SIG-M5 (cell line): ENCODE measurements around the gene SEC14L5.
"Not testable (repeated sequence)": the region's sequence is repeated elsewhere in the genome, so short reads cannot be mapped to it uniquely, and the experiment has no call there.

Experiments
- DNase-seq: peaks from one replicate; lab custom pipeline; 2025; lab: John Stamatoyannopoulos, UW

SEC14L5 gene

DNA sequence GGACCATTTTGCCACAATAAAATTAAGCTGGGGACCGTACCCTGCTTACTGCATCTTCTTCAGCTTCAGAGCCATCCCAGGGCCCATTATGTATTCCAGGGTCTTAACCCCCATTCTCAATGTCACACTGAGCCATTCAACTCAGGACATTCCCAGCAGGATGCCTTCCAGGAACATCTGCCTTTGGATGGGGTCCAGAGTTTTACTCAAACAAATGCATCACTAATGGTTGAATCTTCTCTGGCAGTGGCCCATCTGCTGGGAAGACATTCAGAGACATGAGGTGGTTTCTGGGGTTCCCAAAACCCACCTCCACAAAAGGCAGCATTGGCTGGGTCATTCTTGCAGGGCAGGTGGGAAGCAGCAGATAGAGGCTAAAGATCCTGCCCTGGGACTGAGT lies 3.4 kb upstream of the SEC14L5 start:
- no peak for DNase-seq

GRCh38 chr16:4957420-4957719 lies 760 bp upstream of the SEC14L5 start:
- no peak for DNase-seq

DNA sequence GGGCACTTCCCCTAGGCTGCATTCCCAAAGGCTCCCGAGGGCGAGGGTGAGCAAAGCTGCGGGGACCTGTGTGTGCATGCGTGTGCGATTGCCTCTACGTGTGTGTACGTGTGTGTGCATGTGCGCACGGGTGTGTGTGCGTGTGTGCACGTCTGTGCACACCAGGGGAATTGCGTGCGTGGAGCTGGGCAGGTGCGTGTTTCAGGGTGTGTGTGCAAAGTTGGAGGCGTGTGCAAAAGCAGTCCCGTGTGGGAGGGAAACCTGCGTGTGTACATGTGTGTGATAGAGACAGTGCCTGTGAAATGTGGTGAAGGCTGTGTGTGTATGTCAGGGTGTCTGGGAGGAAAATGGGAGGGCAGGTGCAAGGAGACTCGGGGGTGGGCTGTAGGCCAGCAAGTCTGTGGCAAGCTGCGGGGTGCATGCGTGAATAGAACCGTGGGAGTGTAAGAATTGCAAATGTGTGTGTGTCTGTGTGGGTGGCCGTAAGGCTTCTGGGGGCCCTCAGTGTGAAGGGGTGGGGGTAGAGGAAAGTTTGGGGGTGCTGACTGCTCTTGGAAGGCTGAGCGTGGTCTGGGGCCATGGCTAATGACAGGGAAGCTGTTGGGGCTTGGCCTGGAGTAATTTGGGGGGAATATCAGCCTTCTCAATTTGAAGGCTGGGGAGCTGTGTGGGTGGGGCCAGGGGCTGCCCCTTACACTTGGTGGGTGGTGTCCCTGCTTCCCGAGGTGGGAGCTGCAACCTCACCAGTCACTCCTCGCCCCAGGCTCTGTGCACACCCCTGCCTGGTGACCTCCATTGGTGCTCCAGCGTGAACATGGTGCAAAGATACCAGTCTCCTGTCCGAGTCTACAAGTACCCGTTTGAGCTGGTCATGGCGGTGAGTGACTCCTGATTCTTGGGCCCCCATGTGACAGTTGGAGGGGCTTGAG lies 644 bp downstream of the SEC14L5 start:
- DNase-seq = no peak

DNA sequence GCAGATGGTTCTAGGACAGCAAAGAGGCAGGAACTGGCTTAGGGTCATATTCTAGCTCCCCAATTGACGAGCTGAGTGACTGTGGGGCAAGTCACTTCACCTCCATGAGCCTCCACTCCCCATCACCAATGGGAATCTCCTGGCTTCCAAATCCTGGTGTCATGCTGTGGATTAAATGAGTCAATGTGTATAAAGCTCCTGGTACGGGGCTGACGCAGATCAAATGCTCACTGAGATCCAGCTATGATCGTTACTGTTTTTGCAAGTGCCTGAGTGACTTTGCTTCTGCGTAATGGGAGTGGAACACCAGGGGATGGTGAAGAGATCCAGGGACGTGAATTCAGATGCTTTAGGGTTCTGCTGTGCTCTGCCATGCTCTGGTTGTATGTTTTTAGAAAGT lies 2.4 kb downstream of the SEC14L5 start:
- DNase-seq = no peak

GRCh38 chr16:4962716-4963115 lies 4.6 kb downstream of the SEC14L5 start:
- DNase-seq = no peak

DNA sequence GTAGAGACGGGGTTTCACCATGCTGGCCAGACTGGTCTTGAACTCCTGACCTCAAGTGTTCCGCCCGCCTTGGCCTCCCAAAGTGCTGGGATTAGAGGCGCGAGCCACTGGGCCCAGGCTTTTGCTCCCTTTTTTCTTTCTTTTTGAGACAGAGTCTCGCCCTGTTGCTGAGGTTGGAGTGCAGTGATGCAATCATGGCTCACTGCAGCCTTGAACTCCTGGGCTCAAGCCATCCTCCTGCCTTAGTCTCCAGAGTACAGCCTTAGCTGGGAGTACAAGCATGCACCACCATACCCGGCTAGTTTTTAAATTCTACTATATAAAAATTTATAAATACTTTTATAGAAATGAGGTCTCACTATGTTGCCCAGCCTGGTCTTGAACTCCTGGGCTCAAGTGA lies 5.4 kb downstream of the SEC14L5 start:
- not testable (repeated sequence) for DNase-seq

- DNase-seq = no peak
Observed at GRCh38 chr16:4966736-4967453, 8.8 kb downstream of the SEC14L5 start.

GRCh38 chr16:4968278-4968677 lies 10.1 kb downstream of the SEC14L5 start:
- not testable (repeated sequence) for DNase-seq

DNA sequence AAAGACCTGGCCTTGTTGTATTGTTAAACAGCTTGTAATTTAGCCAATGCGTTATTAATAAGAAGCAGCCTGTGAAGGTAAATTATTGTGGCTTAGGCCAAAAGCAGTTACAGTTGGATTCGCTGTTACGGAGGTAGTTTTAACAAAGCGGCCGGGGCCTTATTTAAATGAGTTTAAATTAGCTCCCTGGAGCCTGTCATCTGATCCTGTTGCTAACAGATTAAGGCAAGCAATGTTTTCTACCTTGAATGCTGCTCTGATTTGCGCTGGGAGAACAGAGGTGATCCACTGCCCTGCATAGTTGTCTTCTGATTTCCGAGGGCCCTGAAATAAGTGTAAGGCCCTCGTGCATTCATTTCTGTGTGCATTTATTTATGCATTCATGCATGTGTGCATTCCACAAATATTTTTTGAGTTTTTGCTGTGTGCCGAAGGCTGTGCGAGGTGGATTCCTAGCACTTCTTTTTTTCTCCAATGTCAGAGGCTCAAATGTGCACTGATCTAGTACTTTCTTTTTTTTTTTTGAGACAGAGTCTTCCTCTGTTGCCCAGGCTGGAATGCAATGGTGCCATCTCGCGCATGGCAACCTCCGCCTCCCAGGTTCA lies 10.9 kb downstream of the SEC14L5 start:
- no peak for DNase-seq

DNA sequence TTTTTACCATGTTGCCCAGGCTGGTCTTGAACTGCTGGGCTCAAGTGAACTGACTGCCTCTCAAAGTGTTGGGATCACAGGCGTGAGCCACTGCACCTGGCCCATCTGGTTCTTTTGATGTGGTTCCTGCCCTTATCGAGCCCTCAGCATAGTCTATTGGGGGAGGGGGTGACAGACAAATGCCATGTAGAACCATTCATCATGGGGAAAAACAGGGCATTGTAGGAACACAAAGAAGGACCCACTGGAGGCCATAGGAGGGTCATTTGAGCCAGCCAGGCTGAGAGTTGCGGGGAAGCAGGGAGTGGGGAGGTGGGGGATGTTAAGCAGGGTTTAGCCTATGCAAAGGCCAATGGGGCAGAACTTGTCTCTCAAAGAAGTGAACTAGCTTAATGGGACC lies 11.9 kb downstream of the SEC14L5 start:
- no peak for DNase-seq

DNA sequence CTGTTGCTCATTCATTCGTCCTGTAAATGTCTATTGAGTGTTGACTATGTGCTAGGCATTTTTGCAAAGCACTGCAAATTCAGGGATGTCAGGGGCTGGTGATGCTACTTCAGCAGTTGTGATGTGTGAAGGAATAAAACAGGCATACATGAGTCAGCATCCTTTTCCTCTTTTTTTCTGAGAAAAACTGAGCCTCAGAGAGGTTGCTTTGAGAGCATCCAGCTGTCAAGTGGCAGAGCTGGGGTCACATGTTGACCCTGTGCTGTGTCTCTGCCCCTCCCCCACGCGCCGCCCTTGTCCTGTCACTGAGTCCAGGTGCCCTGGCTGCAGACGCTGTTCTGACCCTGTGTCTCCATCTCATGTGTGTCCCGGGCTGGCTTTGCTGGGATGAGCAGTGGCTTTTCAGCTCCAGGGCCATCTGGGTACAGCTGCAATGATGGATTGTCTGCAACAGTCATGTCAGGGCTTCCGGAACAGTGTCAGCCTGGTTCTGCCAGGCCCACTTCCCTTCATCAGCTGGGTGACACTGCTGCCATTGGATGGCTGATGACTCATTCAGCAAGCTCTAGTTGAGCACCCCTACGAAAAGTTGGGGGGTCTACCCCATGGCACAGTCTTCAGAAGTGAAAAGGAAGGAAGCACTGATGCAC lies 14.9 kb downstream of the SEC14L5 start:
- DNase-seq = no peak

- DNase-seq = peak; percentile 60
Observed at GRCh38 chr16:4976079-4976478, 17.9 kb downstream of the SEC14L5 start.

DNA sequence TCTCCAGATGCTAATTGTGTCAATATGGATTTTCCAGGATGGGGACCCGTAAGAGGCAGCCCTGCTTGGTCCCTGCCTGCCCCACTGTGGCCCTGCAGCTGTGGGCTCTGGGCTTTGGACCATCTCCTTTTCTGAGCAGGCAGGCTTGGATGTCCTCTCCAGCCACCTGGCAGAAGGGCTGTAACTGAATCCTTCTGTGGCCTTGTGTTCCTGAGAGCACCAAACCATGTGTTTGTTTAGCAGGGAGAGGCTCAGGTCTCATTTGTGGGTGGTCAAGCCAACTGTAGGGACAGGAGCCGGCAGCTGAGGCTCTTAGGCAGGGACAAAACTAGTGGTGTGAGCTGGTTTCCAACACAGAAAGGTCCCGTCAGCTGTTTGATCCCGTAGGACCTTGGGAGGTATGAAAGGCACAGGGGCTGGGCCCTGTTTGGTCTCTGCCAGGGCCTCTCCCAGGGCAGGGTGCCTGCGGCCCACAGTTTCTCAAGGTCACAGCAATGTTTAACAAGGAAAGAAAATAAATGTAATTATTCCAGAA lies 18.5 kb downstream of the SEC14L5 start:
- no peak for DNase-seq

DNA sequence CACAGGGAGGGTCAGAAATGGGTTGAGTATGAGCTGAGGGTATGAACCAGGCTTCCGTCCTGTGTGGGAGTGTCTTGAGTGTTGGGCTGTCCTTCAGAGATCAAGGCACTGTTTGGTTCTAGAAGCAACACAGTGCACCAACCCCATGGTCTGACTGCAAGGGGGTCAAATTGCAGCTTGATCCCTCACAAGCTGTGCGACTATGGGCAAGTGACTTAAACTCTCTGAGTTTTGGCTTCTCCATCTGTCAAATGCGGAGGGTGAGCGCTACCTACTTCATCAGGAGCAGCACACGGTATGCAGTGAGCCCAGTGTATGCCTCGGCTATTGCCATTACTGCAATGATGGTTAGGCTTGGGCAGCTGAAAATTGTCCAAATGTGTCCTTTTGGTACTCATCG lies 21.0 kb downstream of the SEC14L5 start:
- DNase-seq = no peak

DNA sequence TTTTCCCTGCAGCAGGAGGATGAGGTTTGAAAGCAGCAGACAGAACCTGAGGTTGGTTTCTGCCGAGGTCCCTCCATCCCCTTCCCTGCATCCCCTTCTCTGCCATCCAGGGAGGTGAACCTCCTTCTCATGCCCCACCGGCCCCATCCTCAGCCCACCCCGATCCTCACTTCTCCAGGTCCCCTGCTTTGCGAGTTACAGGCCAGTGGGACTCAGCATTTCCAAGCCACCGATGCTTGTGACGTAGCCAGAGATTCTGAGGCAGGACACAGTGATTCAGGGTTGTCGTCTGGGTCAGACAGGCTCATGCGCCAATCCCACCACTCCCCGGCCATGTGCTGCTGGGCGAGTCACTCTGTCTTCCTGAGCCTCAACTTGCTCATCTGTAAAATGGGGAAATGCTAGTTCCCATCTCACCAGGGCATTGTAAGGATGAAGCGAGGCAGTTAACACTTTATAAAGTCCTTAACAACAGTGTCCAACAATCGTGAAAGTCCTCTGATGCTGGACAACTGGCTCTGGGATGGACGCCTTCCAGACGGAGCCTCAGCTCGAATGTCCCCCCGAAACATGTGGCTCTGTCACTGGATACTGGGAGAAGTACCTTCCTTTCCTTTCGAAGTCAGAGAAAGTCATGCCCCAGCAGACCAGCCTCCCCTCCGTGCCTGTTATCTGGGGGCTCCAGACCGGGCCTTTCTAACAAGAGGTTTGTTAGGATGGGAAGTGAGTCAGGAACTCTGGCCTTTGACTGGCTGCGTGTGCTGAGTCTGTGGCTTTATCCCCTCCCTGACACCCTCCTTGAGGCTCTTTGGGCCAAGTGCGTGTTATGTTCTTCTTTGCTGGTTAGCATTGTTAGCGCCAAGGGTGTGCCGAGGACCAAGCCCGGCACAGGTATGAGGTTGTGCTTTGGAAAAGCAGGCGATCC lies 21.9 kb downstream of the SEC14L5 start:
- no peak for DNase-seq

DNA sequence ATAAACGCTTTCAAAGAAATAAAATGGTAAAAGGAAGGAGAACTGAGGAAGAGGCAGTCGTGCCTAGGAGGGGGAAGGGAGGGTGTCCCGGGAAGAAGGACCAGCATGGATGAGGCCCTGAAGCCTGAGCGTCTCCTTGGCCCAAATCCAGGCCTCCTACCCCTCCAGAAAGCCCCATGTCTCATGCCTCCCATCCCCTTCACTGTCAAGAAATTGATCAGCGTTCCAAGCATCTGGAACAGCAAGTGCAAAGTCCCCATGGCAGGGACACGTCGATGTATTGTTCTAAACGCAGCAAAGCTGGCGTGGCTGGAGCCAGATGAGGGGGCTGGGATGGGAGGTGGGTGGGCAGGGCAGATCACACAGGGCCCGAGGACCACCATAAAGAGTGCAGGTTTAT lies 22.6 kb downstream of the SEC14L5 start:
- DNase-seq = no peak

- no peak for DNase-seq
Observed at GRCh38 chr16:4981473-4981872, 23.3 kb downstream of the SEC14L5 start.

- DNase-seq = no peak
Observed at GRCh38 chr16:4982056-4982867, 24.1 kb downstream of the SEC14L5 start.

DNA sequence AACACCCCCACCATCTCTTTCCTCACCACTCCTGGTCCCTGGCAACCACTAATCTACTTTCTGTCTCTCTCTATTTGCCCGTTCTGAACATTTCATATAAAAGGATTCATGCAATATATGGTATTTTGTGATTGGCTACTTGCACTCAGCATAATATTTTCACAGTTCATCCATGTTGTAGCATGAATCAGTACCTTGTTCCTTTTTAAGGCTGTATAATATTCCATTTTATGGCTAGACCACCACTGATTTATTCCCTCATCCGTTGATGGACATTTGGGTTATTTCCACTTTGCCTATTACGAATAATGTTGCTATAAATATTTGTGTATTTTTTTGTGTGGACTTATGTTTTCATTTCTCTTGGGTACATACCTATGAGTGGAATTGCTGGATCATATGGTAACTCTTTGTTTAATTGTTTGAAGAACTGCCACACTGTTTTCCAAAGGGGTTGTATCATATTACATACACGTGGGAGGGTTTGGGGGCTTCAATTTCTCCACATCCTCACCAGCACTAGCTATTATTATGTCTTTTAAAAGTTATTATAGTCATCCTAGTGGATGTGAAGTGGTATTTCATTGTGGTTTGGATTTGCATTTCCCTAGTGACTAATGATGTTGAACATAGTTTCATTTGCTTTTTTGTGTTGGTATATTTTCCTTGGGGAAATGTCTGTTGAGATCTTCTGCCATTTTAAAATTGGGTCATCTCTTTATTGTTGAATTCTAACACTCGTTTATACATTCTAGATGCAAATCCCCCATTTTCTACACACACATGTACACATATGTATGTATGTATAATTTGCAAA lies 26.3 kb downstream of the SEC14L5 start:
- DNase-seq = no peak

GRCh38 chr16:4987250-4987579 lies 29.1 kb downstream of the SEC14L5 start:
- no peak for DNase-seq
